ENCODE measurements around the gene ZNF197.
"Not testable (repeated sequence)": the region's sequence is repeated elsewhere in the genome, so short reads cannot be mapped to it uniquely, and the experiment has no call there.

Gene ZNF197

DNA sequence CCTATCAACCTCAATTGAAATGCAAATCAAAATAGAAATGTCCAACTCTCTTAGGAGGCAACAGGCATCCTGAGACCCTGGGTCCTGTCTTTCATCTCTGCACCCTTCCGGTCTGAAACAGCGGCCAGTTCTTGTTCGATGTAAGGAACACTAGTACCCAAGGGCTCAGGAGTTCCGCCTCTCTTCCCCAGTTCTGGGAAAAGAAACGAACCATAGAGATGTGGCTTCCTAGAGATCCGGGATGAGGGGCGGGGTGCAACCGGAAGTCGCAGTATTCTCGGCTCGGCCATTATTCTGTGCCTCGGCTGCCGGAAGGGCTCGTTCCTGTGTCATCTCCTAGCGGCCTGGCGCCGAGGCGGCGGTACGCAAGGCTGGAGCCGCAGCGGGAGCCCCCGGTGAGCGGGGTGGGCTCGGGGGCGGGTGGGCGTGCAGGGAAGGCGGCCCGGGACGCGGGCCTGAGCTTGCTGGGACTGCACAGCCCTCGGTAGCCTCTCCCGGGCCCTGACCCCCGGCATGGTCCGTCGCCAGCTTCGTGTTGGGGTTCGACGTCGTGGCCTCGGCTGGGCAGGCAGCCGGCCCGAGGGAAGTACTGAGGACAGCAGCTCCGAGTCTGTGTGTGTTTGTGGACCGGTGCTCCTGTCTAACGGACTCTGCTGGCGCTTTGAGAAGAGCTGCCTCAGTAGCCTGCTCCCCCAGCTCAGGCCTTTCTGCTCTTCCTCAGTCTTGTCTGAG is at the start of gene ZNF197:
Gene ZNF197 (plus strand): TSS at position 288 of the 732 bp plus-strand sequence. CDS start 4,119 bp downstream, outside the sequence.
- peak; percentile 80 for DNase-seq

DNA sequence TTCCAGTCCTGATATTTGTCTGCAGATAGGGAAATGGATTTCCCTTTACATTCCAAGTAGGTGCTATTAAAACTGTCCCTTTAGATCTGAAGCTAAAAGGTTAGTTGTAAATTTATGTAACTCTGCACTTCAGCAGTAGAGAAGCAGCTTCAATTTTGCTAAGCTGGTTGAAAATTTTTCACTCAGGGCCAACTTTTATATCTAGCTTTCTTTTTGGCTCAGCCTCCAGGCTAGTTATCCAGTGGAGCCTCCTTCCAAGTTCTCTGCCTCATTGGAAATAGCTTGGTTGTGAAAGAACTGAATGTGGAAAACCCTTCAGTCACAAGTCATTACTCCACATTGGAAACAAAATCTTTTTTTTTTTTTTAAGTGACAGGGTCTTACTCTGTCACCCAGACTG is 48.2 kb upstream of the ZNF197 start:
- DNase-seq, result no peak

DNA sequence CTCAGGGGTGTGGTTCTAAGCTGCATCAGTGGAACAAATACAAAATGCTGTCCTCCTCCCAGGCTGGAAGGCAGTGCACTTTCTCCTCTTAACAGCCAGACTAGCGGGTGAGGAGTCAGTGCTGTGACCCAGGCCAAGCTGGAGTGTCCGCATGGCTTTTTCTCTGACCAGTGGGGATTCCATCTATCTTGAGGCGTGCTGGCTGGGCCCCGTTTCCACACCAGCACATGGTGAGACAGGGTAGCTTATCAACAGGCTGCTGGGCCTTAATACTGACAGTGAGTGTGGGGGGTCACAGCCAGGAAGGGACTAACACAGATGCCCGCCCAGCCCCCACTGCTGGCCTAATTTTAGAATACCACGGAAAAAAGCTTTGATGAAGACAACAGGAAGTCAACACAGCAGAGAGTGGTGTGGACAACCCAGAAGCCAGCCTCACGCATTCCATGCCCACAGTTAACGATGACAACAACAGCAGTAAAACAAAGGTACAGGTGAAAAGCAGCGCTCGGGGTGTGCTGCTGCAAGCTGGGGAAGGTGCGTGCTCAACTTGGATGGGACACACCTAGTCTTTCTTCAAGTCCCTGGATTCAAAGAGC is 47.4 kb upstream of the ZNF197 start:
- DNase-seq, result not testable (repeated sequence)

DNA sequence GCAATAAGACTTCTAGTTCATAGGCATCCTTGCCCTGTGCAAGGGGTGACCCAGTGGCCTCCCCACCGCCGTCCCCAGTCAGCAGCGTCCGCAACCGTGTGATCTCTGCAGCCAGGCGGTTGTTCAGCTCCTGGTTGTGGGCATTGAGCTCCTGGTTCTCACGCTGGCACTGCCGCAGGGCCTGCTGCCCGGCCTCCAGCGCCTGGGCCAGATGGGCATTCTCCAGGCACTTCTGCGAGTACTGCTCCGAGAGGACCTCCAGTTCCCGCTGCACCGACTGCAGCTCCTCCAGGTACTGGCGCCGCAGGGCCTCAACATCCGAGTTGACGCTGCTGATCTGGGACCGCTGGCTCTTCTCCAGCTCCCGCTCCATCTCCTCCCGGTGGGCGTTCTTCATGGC is 46.5 kb upstream of the ZNF197 start:
- DNase-seq, result not testable (repeated sequence)

- not testable (repeated sequence) for DNase-seq
Measured at GRCh38 chr3:44578924-44579515, 45.8 kb upstream of the ZNF197 start.

DNA sequence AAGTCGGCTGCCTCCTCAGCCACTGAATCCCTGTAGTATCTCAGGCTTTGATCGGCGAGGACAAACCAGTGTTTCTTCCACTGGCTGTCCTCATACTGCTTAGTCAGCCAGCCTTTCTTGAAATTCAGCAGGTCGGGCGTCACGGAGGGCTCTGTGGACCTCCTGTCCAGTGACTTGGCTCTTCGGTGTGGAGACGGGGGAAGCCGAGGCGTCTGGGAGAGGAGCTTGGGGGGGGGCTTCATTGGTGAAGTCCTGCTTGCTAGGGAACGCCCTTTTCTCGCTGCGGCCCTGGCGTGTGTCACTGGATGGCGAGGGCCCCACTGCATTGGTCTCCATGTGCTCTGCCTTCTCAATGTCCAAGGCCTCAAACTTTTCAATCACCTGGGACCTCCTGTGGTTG is 45.1 kb upstream of the ZNF197 start:
- DNase-seq, result not testable (repeated sequence)

DNA sequence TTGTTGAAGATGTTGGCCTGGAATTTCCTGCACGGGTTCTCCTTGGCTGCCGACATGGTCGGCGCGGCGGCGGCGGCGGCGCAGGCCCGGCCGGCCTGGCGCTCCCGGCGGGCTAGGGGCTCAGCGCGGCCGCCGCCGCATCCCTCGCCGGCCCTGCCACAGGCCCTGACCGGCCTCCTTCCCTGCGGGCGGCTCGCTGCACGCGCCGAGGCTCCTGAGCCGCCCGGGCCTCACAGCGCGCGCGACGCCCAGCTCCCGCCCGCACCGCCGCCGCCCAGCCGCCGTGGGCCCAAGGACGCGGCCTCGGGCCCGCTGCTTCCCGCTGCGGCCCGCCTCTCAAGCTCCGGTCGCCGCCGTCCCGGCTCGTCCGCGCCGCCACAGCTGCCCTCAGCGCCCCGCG is 43.9 kb upstream of the ZNF197 start:
- DNase-seq, result not testable (repeated sequence)

GRCh38 chr3:44584646-44585501 is 40.0 kb upstream of the ZNF197 start, which contains the start of gene ZNF660:
Gene ZNF660 (plus strand): TSS chr3:44584964. CDS start chr3:44594194, 9,230 bp downstream.
- DNase-seq, result peak; percentile 80

GRCh38 chr3:44596621-44597020 is 28.2 kb upstream of the ZNF197 start:
- DNase-seq, result no peak

DNA sequence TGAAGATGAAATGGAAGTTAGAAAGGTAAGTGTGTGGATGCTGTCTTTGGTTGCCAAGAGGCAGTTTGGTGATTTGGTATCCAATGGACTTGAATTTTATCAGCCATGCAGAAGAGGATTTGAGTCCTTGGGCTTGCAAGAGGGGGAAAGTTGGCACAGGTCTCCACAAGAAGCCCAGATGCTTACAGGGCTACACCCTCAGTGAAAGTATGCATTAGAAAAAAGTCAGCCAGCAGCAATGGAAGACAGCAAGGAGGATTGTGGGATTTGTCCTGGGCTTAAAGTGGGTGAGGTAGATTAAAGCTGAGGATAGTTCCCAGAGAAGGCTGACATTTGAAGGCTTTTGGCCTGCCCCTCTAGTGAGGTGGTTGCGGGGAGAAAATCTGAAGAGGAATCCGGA is 23.1 kb upstream of the ZNF197 start:
- no peak for DNase-seq

GRCh38 chr3:44612678-44613077 is 12.2 kb upstream of the ZNF197 start:
- no peak for DNase-seq

DNA sequence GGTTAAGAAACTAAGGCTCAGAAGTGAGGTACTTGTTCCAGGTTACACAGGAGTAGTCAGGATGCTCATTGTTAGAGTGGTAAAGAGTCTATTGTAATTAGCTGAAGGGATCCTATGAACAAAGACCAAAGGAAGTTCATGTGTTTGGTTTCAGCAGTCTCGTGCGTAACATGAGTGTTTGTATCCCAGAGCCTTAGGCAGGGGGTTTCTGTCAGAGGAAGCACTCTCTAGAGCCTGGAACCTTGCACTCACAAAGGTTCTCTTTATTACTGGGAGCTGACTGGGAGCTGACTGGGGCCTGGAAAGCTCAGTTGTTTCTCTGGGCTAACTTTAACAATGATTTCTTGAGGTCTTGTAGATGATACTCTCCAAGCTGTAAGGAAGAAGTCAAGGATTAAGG is 3.9 kb downstream of the ZNF197 start:
- DNase-seq, result no peak

GRCh38 chr3:44632193-44632592 is 7.4 kb downstream of the ZNF197 start:
- no peak for DNase-seq

DNA sequence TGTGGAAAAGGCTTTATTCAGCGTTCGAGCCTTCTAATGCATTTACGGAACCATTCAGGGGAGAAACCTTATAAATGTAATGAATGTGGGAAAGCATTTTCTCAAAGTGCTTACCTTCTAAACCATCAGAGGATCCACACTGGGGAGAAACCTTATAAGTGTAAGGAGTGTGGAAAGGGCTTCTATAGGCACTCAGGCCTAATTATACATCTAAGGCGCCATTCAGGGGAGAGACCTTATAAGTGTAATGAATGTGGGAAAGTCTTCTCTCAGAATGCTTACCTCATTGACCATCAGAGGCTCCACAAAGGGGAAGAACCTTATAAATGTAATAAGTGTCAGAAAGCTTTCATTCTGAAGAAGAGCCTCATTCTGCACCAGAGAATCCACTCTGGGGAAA is 17.5 kb downstream of the ZNF197 start:
- DNase-seq, result no peak

- no peak for DNase-seq
Measured at GRCh38 chr3:44643024-44643423, 18.2 kb downstream of the ZNF197 start.

- DNase-seq, result no peak
Measured at GRCh38 chr3:44647771-44648170, 22.9 kb downstream of the ZNF197 start.

DNA sequence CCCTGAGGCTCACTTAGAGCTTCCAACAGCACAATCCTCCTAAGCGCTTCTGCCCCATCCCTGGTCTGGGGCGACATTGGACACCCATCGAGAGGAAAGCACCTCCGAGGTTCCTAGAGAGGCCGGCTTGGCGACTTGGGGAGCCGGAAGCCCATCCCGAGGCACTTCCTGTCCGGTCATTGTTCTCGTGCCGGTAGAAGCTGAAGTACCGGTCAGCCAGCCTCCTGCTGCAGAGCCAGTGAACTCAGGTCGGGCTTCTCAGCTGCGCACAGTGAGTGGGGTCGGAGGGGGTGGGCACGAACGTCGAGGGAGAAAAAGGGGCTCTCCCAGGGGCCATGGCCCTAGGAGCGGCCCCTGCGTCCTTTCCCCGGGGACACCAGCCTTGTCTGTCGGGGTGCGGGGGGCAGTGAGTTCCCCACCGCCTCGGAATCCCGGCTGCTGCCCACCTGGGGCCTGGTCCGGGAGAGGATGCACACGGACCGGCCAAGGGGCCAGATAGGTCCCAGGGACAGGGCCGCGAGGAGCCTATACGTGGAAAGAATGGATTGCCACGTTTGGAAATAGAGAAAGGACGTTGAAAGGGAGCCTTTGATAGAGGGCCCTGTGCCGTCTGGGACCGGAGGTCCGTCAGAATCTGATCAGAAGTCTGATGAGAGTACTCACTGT is 23.9 kb downstream of the ZNF197 start, which contains the start of gene ZNF35:
Gene ZNF35 (plus strand): TSS at position 169 of the 666 bp plus-strand sequence. CDS start 2,336 bp downstream, outside the sequence.
- DNase-seq, result peak; percentile 66

GRCh38 chr3:44649709-44650108 is 24.9 kb downstream of the ZNF197 start:
- DNase-seq, result no peak

DNA sequence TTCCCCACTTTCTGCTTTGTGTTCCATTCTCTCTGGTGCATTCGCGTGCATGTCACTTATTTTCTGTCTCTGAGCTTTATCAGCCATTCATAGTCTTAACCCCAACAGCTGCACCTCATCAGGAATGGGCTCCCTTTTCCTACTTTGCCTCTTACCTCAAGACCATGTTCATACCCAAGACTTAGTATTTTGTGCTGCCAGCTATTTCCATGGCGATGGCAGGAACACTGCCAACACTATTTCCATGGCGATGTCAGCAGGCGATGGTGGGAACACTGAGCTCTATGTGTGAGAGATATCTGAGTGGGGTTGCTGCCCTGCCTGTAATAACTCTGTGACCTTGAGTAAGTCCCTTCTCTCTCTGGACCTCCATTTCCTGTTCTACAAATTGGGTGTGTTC is 29.2 kb downstream of the ZNF197 start:
- DNase-seq, result no peak

GRCh38 chr3:44659015-44659414 is 34.2 kb downstream of the ZNF197 start:
- no peak for DNase-seq

- no peak for DNase-seq
Measured at GRCh38 chr3:44659434-44659833, 34.6 kb downstream of the ZNF197 start.

GRCh38 chr3:44661189-44661588 is 36.4 kb downstream of the ZNF197 start:
- no peak for DNase-seq
